Glomerular visceral epithelial cell (primary cell): ENCODE measurements around the gene NOXA1.

ENCODE experiments used
- DNase-seq: peaks from one replicate; pipeline ENCODE4 v3.0.0-alpha.2; 2016; ENCODE audit errors: extremely low spot score

The NOXA1 gene

GRCh38 chr9:137406085-137406760 is 17.0 kb upstream of the NOXA1 start:
- no peak for DNase-seq

- peak; percentile 47 for DNase-seq
These were observed 16.2 kb upstream of the NOXA1 start for GRCh38 chr9:137406876-137407589.

- DNase-seq = no peak
These were observed 15.4 kb upstream of the NOXA1 start for GRCh38 chr9:137407590-137408300.

GRCh38 chr9:137408651-137409405 is 14.4 kb upstream of the NOXA1 start:
- no peak for DNase-seq

GRCh38 chr9:137409515-137409914 is 13.7 kb upstream of the NOXA1 start:
- DNase-seq = no peak

GRCh38 chr9:137410236-137410890 is 12.8 kb upstream of the NOXA1 start:
- peak; percentile 78 for DNase-seq

GRCh38 chr9:137410891-137411249 is 12.3 kb upstream of the NOXA1 start:
- DNase-seq = no peak

- peak; percentile 77 for DNase-seq
These were observed 11.9 kb upstream of the NOXA1 start for GRCh38 chr9:137411260-137411644.

- DNase-seq = peak; percentile 97
These were observed 11.4 kb upstream of the NOXA1 start for GRCh38 chr9:137411645-137412380.

GRCh38 chr9:137412431-137412830 is 10.8 kb upstream of the NOXA1 start:
- peak; percentile 34 for DNase-seq

- no peak for DNase-seq
These were observed 7.7 kb upstream of the NOXA1 start for GRCh38 chr9:137415451-137415850.

GRCh38 chr9:137416006-137416562 is 7.1 kb upstream of the NOXA1 start:
- DNase-seq = no peak

- DNase-seq = no peak
These were observed 6.5 kb upstream of the NOXA1 start for GRCh38 chr9:137416563-137417151.

GRCh38 chr9:137417161-137418021 is 5.8 kb upstream of the NOXA1 start:
- no peak for DNase-seq

- DNase-seq = no peak
These were observed 1.2 kb upstream of the NOXA1 start for GRCh38 chr9:137421838-137422603.

GRCh38 chr9:137423514-137424291 is 510 bp downstream of the NOXA1 start:
- DNase-seq = peak; percentile 57

- DNase-seq = no peak
These were observed 3.0 kb downstream of the NOXA1 start for GRCh38 chr9:137426018-137426681.
